IPS-20b (cell line): ENCODE data around the gene C8G.

ENCODE experiments used
- H3K27ac ChIP-seq: one replicate; pipeline ENCODE4 v1.5.1; 2013; ENCODE audit warnings: low read length
- H3K27me3 ChIP-seq: 2 replicates; pipeline ENCODE4 v1.6.1; 2013; ENCODE audit warnings: mild to moderate bottlenecking, low read length, inconsistent platforms; ENCODE audit not compliant: insufficient read depth
- H3K36me3 ChIP-seq: 2 replicates; pipeline ENCODE4 v1.6.1; 2013; ENCODE audit warnings: low read depth, mild to moderate bottlenecking, inconsistent platforms, low read length, moderate library complexity; ENCODE audit not compliant: insufficient read depth
- H3K4me1 ChIP-seq: 2 replicates; pipeline ENCODE4 v1.6.1; 2013; ENCODE audit warnings: mild to moderate bottlenecking, control low read depth, inconsistent platforms, low read length, moderate library complexity; ENCODE audit not compliant: insufficient read depth
- H3K4me3 ChIP-seq: 2 replicates; pipeline ENCODE4 v1.5.1; 2013; ENCODE audit warnings: mild to moderate bottlenecking, low read length, inconsistent platforms
- H3K9ac ChIP-seq: 2 replicates; pipeline ENCODE4 v1.6.1; 2013; ENCODE audit warnings: low read depth, mild to moderate bottlenecking, inconsistent platforms, low read length, moderate library complexity
- H3K9me3 ChIP-seq: 2 replicates; pipeline ENCODE4 v1.6.1; 2013; ENCODE audit warnings: mild to moderate bottlenecking, low read depth, low read length, inconsistent platforms; ENCODE audit not compliant: insufficient read depth

Gene C8G

GRCh38 chr9:136965771-136966484, 20.9 kb downstream of the C8G start:
- Histone ChIP-seq H3K27me3 (no peaks in the 10 kb centered on the region), H3K27ac (no peak overlapping the region), H3K36me3 (no peaks in the 10 kb centered on the region), H3K4me3 (peak overlapping the region; percentile 8; the same call in 1 of the 2 replicates), H3K4me1 (no peaks in the 10 kb centered on the region), H3K9ac (peak overlapping the region; percentile 45; the same call in 1 of the 2 replicates), H3K9me3 (no peaks in the 10 kb centered on the region)

GRCh38 chr9:136968333-136969127, 23.5 kb downstream of the C8G start:
- Histone ChIP-seq H3K36me3 (no peaks in the 10 kb centered on the region), H3K27ac (no peak overlapping the region), H3K9me3 (no peaks in the 10 kb centered on the region), H3K4me3 (no peak overlapping the region), H3K9ac (no peak overlapping the region), H3K27me3 (no peaks in the 10 kb centered on the region), H3K4me1 (no peaks in the 10 kb centered on the region)

DNA sequence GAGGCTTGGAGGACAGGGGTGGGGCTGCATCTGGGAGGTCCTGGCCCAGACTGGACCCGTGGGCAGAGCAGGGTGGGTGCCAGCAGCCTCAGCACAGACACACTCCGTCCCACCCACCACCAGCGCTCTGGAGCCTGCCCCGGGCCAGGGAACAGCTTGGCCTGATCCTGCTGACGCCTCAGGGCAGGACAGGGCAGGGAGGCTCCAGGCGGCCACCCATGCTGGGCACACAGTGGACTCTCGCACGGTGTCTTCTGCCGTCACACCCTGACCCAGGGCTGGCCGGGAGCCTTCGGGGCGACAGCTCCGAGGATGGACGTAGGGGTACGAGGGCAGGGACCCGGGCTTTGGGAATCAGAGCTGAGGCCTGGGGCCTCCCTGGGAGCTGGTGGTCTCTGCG, 24.1 kb downstream of the C8G start:
- no peaks in the 10 kb centered on the region for H3K27me3 ChIP-seq
- H3K4me3 ChIP-seq = no peak overlapping the region
- no peak overlapping the region for H3K9ac ChIP-seq

DNA sequence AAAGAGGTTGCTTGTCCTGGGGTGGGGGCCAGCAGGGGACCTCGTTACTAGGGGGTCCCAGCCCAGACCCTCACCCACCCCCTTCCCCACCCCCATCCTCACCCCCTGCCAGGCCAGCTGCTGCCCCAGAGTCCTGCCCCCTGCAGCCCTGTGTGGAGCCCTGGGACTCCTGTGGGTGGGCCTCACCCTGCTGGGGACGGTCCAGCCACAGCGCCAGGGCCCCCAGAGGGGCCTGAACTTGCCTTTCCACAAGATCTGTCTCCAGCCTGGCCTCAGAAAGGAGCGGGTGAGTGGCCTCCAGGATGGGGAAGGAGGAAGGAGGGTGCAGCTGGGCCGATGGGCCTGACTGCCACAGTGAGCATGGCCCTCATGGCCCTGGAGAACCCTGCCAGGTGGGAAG, 24.7 kb downstream of the C8G start:
- Histone ChIP-seq H3K9me3 (no peaks in the 10 kb centered on the region), H3K9ac (no peak overlapping the region), H3K36me3 (no peaks in the 10 kb centered on the region), H3K27ac (no peak overlapping the region), H3K27me3 (no peaks in the 10 kb centered on the region), H3K4me1 (no peaks in the 10 kb centered on the region), H3K4me3 (no peak overlapping the region)

More for the DNA sequence above, 24.1 kb downstream of the C8G start:
- Histone ChIP-seq H3K9me3 (no peaks in the 10 kb centered on the region), H3K36me3 (no peaks in the 10 kb centered on the region), H3K27ac (no peak overlapping the region), H3K4me1 (no peaks in the 10 kb centered on the region)

GRCh38 chr9:136970361-136970760, 25.3 kb downstream of the C8G start:
- Histone ChIP-seq H3K9me3 (no peaks in the 10 kb centered on the region), H3K27ac (no peak overlapping the region), H3K9ac (no peak overlapping the region), H3K36me3 (no peaks in the 10 kb centered on the region), H3K27me3 (no peaks in the 10 kb centered on the region), H3K4me3 (no peak overlapping the region), H3K4me1 (no peaks in the 10 kb centered on the region)

GRCh38 chr9:136971746-136972145, 26.7 kb downstream of the C8G start:
- Histone ChIP-seq H3K27me3 (no peaks in the 10 kb centered on the region), H3K4me3 (no peak overlapping the region), H3K9me3 (no peaks in the 10 kb centered on the region), H3K9ac (no peak overlapping the region), H3K27ac (no peak overlapping the region), H3K4me1 (no peaks in the 10 kb centered on the region), H3K36me3 (no peaks in the 10 kb centered on the region)

DNA sequence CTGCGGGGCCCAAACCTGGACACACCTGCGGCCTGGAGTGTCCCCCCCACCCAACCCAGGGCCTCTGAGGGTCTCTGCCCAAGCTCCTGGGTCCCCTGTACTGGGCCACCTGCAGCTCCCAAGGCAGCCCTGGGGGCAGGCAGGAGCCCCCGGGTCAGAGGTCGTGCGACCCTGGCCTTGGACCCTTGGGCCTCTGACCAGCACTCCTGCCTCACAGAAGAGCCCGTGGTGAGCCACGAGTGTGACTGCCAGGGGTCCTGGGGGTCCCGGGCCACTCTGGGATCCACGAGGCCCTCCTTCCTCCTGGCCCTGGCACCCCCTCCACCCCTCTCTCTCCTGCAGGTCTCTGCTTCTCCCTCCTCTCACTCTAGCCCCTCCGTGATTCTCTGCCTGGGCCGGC, 27.3 kb downstream of the C8G start:
- Histone ChIP-seq H3K27me3 (peaks cover 6% of the 10 kb centered on the region), H3K9ac (no peak overlapping the region), H3K4me1 (no peaks in the 10 kb centered on the region; the same call in 1 of the 2 replicates)

GRCh38 chr9:136972743-136973142, 27.7 kb downstream of the C8G start:
- H3K9ac ChIP-seq = no peak overlapping the region
- H3K27me3 ChIP-seq = peaks cover 10% of the 10 kb centered on the region

More for the DNA sequence above, 27.3 kb downstream of the C8G start:
- H3K9me3 ChIP-seq = no peaks in the 10 kb centered on the region
- no peak overlapping the region for H3K27ac ChIP-seq
- H3K36me3 ChIP-seq = no peaks in the 10 kb centered on the region
- no peak overlapping the region for H3K4me3 ChIP-seq

GRCh38 chr9:136973618-136974617, 28.9 kb downstream of the C8G start:
- no peaks in the 10 kb centered on the region for H3K9me3 ChIP-seq
- H3K27me3 ChIP-seq = peaks cover 11% of the 10 kb centered on the region
- no peak overlapping the region for H3K4me3 ChIP-seq
- H3K36me3 ChIP-seq = no peaks in the 10 kb centered on the region
- no peak overlapping the region for H3K9ac ChIP-seq
- no peak overlapping the region for H3K27ac ChIP-seq
- no peaks in the 10 kb centered on the region; the same call in 1 of the 2 replicates for H3K4me1 ChIP-seq

More at GRCh38 chr9:136972743-136973142, 27.7 kb downstream of the C8G start:
- H3K36me3 ChIP-seq = no peaks in the 10 kb centered on the region
- H3K4me3 ChIP-seq = no peak overlapping the region
- H3K9me3 ChIP-seq = no peaks in the 10 kb centered on the region
- H3K4me1 ChIP-seq = no peaks in the 10 kb centered on the region; the same call in 1 of the 2 replicates
- no peak overlapping the region for H3K27ac ChIP-seq

DNA sequence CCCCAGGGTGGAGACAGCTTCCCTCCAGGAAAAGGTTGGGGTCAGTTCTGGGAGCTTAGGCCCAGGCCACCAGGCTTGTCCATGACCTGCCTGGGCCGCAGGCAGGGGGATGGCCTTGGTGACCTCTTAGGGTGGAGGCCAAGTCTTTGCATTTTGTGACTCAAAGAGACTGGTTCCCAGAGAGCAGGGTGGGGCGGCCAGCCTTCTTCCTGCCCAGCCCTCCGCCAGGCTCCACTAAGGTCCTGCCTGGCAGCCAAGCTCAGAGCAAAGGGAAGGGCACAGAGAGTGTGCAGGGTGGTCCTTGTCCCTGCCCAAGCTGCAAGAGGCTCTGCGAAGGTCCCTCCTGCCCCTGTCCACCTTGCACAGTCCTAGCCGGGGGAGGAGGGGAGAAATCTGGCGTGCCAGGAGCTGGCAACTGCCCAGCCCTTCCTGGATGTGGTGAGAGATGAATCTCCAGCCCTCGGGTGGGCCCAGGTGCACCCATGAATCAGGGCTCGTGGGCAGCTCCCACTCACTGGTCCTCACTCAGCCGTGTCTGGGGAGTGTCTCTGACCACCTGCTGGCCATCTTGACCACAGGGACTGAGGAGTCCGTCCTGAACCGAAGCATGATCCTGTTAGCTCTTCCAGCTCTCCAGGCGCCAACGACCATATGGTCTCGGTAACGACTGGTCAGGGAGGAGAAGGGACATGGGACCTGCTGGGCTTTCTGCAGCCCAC, 29.9 kb downstream of the C8G start:
- no peak overlapping the region for H3K27ac ChIP-seq
- no peaks in the 10 kb centered on the region; the same call in 1 of the 2 replicates for H3K4me1 ChIP-seq
- peaks cover 11% of the 10 kb centered on the region for H3K27me3 ChIP-seq
- H3K9ac ChIP-seq = no peak overlapping the region
- H3K36me3 ChIP-seq = no peaks in the 10 kb centered on the region
- H3K4me3 ChIP-seq = no peak overlapping the region
- H3K9me3 ChIP-seq = no peaks in the 10 kb centered on the region

DNA sequence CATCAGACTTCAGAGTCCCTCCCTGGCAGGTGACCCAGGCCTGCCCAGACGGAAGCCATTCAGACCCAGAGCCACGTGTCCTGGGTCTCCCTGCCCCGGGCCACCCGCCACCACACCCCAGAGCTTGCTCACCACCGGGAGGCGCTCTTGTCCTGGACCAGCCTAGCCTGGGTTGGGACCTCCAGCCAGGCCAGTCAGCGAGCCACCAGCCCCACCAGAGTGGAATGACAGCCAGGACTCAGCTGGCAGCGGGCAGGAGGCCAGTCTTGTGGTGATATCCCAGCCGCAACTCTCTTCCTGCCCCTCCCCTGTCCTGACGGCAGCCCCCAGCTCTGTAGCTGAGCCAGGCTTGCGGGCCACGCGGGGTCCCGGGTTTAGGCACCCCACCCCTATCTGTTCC, 30.6 kb downstream of the C8G start:
- Histone ChIP-seq H3K27ac (no peak overlapping the region), H3K27me3 (peaks cover 11% of the 10 kb centered on the region), H3K9ac (no peak overlapping the region), H3K4me3 (no peak overlapping the region), H3K9me3 (no peaks in the 10 kb centered on the region), H3K4me1 (no peaks in the 10 kb centered on the region; the same call in 1 of the 2 replicates), H3K36me3 (no peaks in the 10 kb centered on the region)
